Tibial nerve (tissue), 3 donors: ENCODE results near the gene HRH3.

Experiments
- CTCF ChIP-seq, 5 experiments: fragments of 200-600 bp in 3 of 5; fragments of 450-650 bp in 2 of 5; sonication (generic) in 3 of 5; IDR thresholded peaks; one replicate each; pipeline ENCODE4 v1.5.1; 2016 to 2019; ENCODE audit warnings: antibody characterized with exemption in 5 of 5, mild to moderate bottlenecking in 3 of 5, moderate library complexity in 2 of 5
- POLR2A ChIP-seq, 2 donors: fragments of 450-650 bp; IDR thresholded peaks; one replicate each; pipeline ENCODE4 v1.6.1; 2017; ENCODE audit warnings: antibody characterized with exemption in 2 of 2, mild to moderate bottlenecking in 2 of 2, moderate library complexity in 2 of 2

GRCh38 chr20:62197801-62198200, 22.3 kb downstream of the HRH3 start:
- TF ChIP-seq CTCF (IDR thresholded peaks at IDR 0.05), result no peak
- TF ChIP-seq POLR2A (IDR thresholded peaks at IDR 0.05), result no peak
